ENCODE measurements around the gene DNAH8.

DNA sequence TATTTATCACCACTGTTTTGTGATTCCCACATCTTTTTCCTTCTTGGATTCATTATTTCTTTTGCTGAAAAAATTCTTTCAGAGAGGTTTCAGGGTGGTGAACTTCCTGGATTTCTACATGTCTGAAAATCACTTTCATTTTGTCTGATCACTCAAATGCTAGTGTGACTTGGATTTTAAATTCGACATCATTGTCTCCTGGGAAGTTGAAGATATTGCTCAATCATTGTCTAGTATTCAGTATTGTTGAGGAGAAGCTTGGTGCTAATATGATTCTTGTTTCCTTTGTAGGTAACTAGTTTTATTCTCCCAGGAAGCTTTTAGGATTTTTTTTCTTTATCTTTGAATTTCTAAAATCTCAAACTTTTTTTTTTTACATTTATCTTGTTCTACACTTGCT, 45.0 kb downstream of the DNAH8 start:
- TF ChIP-seq, protein P1, sequence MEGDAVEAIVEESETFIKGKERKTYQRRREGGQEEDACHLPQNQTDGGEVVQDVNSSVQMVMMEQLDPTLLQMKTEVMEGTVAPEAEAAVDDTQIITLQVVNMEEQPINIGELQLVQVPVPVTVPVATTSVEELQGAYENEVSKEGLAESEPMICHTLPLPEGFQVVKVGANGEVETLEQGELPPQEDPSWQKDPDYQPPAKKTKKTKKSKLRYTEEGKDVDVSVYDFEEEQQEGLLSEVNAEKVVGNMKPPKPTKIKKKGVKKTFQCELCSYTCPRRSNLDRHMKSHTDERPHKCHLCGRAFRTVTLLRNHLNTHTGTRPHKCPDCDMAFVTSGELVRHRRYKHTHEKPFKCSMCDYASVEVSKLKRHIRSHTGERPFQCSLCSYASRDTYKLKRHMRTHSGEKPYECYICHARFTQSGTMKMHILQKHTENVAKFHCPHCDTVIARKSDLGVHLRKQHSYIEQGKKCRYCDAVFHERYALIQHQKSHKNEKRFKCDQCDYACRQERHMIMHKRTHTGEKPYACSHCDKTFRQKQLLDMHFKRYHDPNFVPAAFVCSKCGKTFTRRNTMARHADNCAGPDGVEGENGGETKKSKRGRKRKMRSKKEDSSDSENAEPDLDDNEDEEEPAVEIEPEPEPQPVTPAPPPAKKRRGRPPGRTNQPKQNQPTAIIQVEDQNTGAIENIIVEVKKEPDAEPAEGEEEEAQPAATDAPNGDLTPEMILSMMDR (IDR thresholded peaks at IDR 0.05) = no peak
- no peak for TF ChIP-seq EZH2 (IDR thresholded peaks at IDR 0.05)
- TF ChIP-seq EZH2phosphoT487 (IDR thresholded peaks at IDR 0.05) = no peak

Measured in neural progenitor cell (in vitro differentiated cells).